ENCODE data around the gene SLC22A3. TPM values are rescaled to one million over a fixed set of nuclear protein-coding genes. Genes with fewer than 3 reads are reported as not detected.

Gene SLC22A3
- total RNA-seq, 1 donor from 2014 or later, result 0.07 TPM

- no peaks in the 10 kb centered on the region for H3K79me2 ChIP-seq (ENCODE audit: low read depth)
- H3K27ac Mint-ChIP-seq, result no peak overlapping the region
- H3K36me3 Mint-ChIP-seq, result no peaks in the 10 kb centered on the region
- no peaks in the 10 kb centered on the region for H4K20me1 ChIP-seq (ENCODE audit: low read depth)
- H3K27me3 Mint-ChIP-seq (ENCODE audit: insufficient read depth, low read depth), result peaks cover 20% of the 10 kb centered on the region
- H3K4me1 ChIP-seq, result no peaks in the 10 kb centered on the region
- H3K27ac ChIP-seq, result no peak overlapping the region
- H3K4me2 ChIP-seq, result no peak overlapping the region
- no peak for DNase-seq (ENCODE audit: low spot score)
- no peak overlapping the region for H3K4me3 ChIP-seq
- no peak for TF ChIP-seq EZH2 (IDR thresholded peaks at IDR 0.05)
- no peak for TF ChIP-seq EZH2phosphoT487 (IDR thresholded peaks at IDR 0.05)
- TF ChIP-seq, protein P1, sequence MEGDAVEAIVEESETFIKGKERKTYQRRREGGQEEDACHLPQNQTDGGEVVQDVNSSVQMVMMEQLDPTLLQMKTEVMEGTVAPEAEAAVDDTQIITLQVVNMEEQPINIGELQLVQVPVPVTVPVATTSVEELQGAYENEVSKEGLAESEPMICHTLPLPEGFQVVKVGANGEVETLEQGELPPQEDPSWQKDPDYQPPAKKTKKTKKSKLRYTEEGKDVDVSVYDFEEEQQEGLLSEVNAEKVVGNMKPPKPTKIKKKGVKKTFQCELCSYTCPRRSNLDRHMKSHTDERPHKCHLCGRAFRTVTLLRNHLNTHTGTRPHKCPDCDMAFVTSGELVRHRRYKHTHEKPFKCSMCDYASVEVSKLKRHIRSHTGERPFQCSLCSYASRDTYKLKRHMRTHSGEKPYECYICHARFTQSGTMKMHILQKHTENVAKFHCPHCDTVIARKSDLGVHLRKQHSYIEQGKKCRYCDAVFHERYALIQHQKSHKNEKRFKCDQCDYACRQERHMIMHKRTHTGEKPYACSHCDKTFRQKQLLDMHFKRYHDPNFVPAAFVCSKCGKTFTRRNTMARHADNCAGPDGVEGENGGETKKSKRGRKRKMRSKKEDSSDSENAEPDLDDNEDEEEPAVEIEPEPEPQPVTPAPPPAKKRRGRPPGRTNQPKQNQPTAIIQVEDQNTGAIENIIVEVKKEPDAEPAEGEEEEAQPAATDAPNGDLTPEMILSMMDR (IDR thresholded peaks at IDR 0.05), result no peak
- H2AFZ ChIP-seq (replicated peaks), result no peak overlapping the region
- H3K4me3 Mint-ChIP-seq, result no peak overlapping the region
- H3K27me3 ChIP-seq, result peaks cover 21% of the 10 kb centered on the region
- H3K9me3 ChIP-seq (ENCODE audit: low read depth), result no peaks in the 10 kb centered on the region
- no peaks in the 10 kb centered on the region for H3F3A ChIP-seq (ENCODE audit: low read depth)
- no peaks in the 10 kb centered on the region for H3K9me3 Mint-ChIP-seq
- no peaks in the 10 kb centered on the region for H3K4me1 Mint-ChIP-seq
- H3K9ac ChIP-seq, result no peak overlapping the region
- H3K36me3 ChIP-seq, result no peaks in the 10 kb centered on the region
These were observed 6.8 kb downstream of the SLC22A3 start for GRCh38 chr6:160355001-160355400.

DNA sequence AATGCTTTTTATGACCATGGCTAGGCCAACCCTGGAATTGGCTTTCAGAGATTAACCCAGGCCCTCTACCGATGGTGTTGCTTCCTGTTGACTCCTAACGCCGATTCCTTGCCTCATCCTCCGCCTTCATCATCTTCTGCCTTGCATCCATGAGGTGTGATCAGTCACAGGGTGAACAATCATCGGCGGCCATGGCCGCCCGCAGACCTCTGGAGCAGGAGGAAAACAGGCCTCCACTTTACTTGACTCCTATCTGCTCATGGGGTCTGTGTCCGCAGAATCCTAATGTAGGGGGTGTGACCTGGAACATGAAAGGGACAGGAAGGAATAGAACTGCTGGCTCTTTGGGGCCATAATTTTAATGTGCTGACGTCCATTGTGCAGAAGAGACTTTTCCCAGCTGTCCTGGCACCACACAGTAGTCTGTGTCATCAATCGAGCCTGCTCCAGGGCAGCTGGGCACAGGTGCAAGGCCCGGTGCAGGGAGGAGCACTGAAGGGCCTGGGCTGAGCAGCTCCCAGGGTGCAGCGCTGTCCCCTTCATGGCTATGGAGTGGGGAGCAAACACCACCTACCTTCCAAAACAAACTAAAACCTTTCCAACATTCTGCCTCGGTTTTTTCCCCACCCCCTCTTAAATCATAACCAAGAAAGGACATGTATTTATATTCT, 8.0 kb downstream of the SLC22A3 start:
- Histone ChIP-seq H3K36me3 (no peaks in the 10 kb centered on the region), H3K27ac (no peak overlapping the region), H3K9me3 (ENCODE audit: low read depth) (no peaks in the 10 kb centered on the region), H3K27me3 (peaks cover 9% of the 10 kb centered on the region), H2AFZ (replicated peaks) (no peak overlapping the region), H3K79me2 (ENCODE audit: low read depth) (no peaks in the 10 kb centered on the region), H3K9ac (no peak overlapping the region), H3K4me1 (no peaks in the 10 kb centered on the region), H3K4me2 (no peak overlapping the region), H3K4me3 (no peak overlapping the region), H3F3A (ENCODE audit: low read depth) (no peaks in the 10 kb centered on the region), H4K20me1 (ENCODE audit: low read depth) (no peaks in the 10 kb centered on the region)
- H3K4me1 Mint-ChIP-seq, result no peaks in the 10 kb centered on the region
- no peak overlapping the region for H3K4me3 Mint-ChIP-seq
- no peak for DNase-seq (ENCODE audit: low spot score)
- no peak overlapping the region for H3K27ac Mint-ChIP-seq
- TF ChIP-seq EZH2 (IDR thresholded peaks at IDR 0.05) (no peak), EZH2phosphoT487 (IDR thresholded peaks at IDR 0.05) (no peak)
- TF ChIP-seq, protein P1 (IDR thresholded peaks at IDR 0.05), result no peak
- no peaks in the 10 kb centered on the region for H3K9me3 Mint-ChIP-seq
- H3K27me3 Mint-ChIP-seq (ENCODE audit: insufficient read depth, low read depth), result peaks cover 11% of the 10 kb centered on the region
- H3K36me3 Mint-ChIP-seq, result no peaks in the 10 kb centered on the region

DNA sequence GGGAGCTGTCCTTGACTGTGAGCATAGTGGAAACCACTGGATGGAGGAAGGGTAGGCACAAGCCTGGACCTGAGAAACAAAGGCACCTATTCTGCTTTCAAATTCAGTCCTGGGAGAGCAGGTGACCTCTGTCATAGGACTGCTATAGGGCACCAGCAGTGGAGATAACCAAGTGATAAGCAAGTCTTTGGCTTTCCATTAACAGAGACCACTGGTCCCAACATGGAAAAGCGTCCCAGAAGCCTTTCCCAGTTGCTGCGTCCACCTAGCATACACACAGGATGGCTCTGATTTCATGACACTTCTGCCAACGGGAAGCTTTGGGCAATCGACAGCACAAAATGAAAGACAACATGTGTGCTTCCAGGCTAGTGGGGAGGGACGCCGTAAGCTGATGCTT, 8.9 kb downstream of the SLC22A3 start:
- H3K4me1 ChIP-seq, result no peaks in the 10 kb centered on the region
- Mint-ChIP-seq H3K4me3 (no peak overlapping the region), H3K9me3 (no peaks in the 10 kb centered on the region), H3K4me1 (no peaks in the 10 kb centered on the region), H3K27ac (no peak overlapping the region), H3K36me3 (no peaks in the 10 kb centered on the region), H3K27me3 (ENCODE audit: insufficient read depth, low read depth) (peaks cover 5% of the 10 kb centered on the region)
- no peak overlapping the region for H2AFZ ChIP-seq (replicated peaks)
- no peaks in the 10 kb centered on the region for H3F3A ChIP-seq (ENCODE audit: low read depth)
- no peaks in the 10 kb centered on the region for H4K20me1 ChIP-seq (ENCODE audit: low read depth)
- no peak overlapping the region for H3K27ac ChIP-seq
- H3K27me3 ChIP-seq, result no peaks in the 10 kb centered on the region
- H3K9ac ChIP-seq, result no peak overlapping the region
- H3K79me2 ChIP-seq (ENCODE audit: low read depth), result no peaks in the 10 kb centered on the region
- no peak for DNase-seq (ENCODE audit: low spot score)
- TF ChIP-seq, protein P1 (IDR thresholded peaks at IDR 0.05), result no peak
- TF ChIP-seq EZH2phosphoT487 (IDR thresholded peaks at IDR 0.05) (no peak), EZH2 (IDR thresholded peaks at IDR 0.05) (no peak)
- H3K4me3 ChIP-seq, result no peak overlapping the region
- no peaks in the 10 kb centered on the region for H3K9me3 ChIP-seq (ENCODE audit: low read depth)
- no peaks in the 10 kb centered on the region for H3K36me3 ChIP-seq
- no peak overlapping the region for H3K4me2 ChIP-seq
